GM12878 (cell line): ENCODE data around the gene ST6GALNAC3.

ENCODE experiments used
- CHD2 ChIP-seq: IDR thresholded peaks from 2 replicates; pipeline ENCODE4 v1.6.1; 2011; ENCODE audit warnings: low read depth, low read length, improper control_type of control experiment, borderline replicate concordance
- TF ChIP-seq, protein P1 (sequence below): fragments of 450-650 bp; IDR thresholded peaks from 2 replicates; pipeline ENCODE4 v1.6.1; 2016; ENCODE audit warnings: mild to moderate bottlenecking
- TF ChIP-seq, protein P2 (sequence below): IDR thresholded peaks from 2 replicates; pipeline ENCODE4 v1.6.1; 2012; ENCODE audit warnings: mild to moderate bottlenecking, low read depth, low read length

DNA sequence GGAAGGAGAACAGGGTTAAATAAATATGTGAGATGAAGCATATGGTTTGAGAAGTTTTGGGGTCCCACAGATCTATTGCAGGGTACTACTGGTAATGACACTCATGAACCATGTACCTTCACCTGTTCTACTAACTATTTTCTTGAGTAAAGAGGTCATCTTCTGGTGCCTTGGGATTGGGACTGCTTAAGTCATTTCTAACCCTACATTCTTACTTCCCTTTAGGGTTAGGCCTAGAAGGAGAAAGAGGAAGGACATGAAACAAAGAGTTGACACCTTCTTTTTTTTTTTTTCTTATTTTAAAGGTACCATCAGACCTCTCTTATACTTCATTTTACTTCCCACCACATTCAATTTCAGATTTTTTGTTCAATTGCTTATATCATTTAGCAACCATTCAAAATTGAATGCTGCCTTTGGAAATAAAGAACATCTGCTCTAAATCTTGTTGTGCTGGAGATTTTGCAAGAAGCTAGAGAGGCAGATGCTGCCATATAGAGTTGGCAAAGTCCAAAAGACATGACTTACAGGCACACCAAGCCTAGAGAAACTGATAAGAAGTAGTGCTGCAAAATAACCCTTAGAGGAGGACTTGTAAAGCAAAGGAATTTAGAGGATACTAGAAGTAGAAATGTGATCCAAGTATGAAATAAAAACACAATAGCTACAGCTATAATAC is 418.3 kb downstream of the ST6GALNAC3 start:
- TF ChIP-seq, protein P1, sequence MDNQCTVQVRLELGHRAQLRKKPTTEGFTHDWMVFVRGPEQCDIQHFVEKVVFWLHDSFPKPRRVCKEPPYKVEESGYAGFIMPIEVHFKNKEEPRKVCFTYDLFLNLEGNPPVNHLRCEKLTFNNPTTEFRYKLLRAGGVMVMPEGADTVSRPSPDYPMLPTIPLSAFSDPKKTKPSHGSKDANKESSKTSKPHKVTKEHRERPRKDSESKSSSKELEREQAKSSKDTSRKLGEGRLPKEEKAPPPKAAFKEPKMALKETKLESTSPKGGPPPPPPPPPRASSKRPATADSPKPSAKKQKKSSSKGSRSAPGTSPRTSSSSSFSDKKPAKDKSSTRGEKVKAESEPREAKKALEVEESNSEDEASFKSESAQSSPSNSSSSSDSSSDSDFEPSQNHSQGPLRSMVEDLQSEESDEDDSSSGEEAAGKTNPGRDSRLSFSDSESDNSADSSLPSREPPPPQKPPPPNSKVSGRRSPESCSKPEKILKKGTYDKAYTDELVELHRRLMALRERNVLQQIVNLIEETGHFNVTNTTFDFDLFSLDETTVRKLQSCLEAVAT = no peak
- TF ChIP-seq CHD2 = no peak
- TF ChIP-seq, protein P2, sequence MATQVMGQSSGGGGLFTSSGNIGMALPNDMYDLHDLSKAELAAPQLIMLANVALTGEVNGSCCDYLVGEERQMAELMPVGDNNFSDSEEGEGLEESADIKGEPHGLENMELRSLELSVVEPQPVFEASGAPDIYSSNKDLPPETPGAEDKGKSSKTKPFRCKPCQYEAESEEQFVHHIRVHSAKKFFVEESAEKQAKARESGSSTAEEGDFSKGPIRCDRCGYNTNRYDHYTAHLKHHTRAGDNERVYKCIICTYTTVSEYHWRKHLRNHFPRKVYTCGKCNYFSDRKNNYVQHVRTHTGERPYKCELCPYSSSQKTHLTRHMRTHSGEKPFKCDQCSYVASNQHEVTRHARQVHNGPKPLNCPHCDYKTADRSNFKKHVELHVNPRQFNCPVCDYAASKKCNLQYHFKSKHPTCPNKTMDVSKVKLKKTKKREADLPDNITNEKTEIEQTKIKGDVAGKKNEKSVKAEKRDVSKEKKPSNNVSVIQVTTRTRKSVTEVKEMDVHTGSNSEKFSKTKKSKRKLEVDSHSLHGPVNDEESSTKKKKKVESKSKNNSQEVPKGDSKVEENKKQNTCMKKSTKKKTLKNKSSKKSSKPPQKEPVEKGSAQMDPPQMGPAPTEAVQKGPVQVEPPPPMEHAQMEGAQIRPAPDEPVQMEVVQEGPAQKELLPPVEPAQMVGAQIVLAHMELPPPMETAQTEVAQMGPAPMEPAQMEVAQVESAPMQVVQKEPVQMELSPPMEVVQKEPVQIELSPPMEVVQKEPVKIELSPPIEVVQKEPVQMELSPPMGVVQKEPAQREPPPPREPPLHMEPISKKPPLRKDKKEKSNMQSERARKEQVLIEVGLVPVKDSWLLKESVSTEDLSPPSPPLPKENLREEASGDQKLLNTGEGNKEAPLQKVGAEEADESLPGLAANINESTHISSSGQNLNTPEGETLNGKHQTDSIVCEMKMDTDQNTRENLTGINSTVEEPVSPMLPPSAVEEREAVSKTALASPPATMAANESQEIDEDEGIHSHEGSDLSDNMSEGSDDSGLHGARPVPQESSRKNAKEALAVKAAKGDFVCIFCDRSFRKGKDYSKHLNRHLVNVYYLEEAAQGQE = no peak
